Measurements from ENCODE around the gene TMTC1.
"Not testable (repeated sequence)": the region's sequence is repeated elsewhere in the genome, so short reads cannot be mapped to it uniquely, and the experiment has no call there.

TMTC1 gene

GRCh38 chr12:29783773-29784666, at the start of gene TMTC1:
TMTC1 (minus strand) TSS chr12:29783942; CDS start chr12:29783751, 191 bp downstream.
- Histone ChIP-seq H3K36me3 (ENCODE audit: control insufficient read depth in 2 of 2, insufficient read depth in 2 of 2, low read length in 2 of 2) (no peaks in the 10 kb centered on the region), H3K27ac (ENCODE audit: low read length) (peak within 1 kb of the TSS; percentile 85), H3K27me3 (ENCODE audit: control insufficient read depth in 1 of 2, insufficient read depth in 2 of 2, low read length in 2 of 2) (no peaks in the 10 kb centered on the region)

GRCh38 chr12:29831173-29831572, 47.4 kb upstream of the TMTC1 start:
- no peak overlapping the region for H3K4me3 ChIP-seq (ENCODE audit: low read length in 2 of 2)
- no peaks in the 10 kb centered on the region for H3K27me3 ChIP-seq (ENCODE audit: control insufficient read depth in 1 of 2, insufficient read depth in 2 of 2, low read length in 2 of 2)
- H3K4me1 ChIP-seq (ENCODE audit: control insufficient read depth, insufficient read depth, low read length): no peaks in the 10 kb centered on the region
- no peak overlapping the region for H3K9ac ChIP-seq (ENCODE audit: low read length in 2 of 2)
- H3K27ac ChIP-seq (ENCODE audit: low read length): no peak overlapping the region
- H3K36me3 ChIP-seq (ENCODE audit: control insufficient read depth in 2 of 2, insufficient read depth in 2 of 2, low read length in 2 of 2): no peaks in the 10 kb centered on the region
- no peaks in the 10 kb centered on the region for H3K9me3 ChIP-seq (ENCODE audit: control insufficient read depth in 2 of 2, low read length in 2 of 2)

More at GRCh38 chr12:29783773-29784666, at the start of gene TMTC1:
- Histone ChIP-seq H3K9ac (ENCODE audit: low read length in 2 of 2) (peak within 1 kb of the TSS; percentile 73 to 93), H3K4me3 (ENCODE audit: low read length in 2 of 2) (peak within 1 kb of the TSS; percentile 93 to 96), H3K9me3 (ENCODE audit: control insufficient read depth in 2 of 2, low read length in 2 of 2) (no peaks in the 10 kb centered on the region), H3K4me1 (ENCODE audit: control insufficient read depth, insufficient read depth, low read length) (peaks cover 3% of the 10 kb centered on the region)

GRCh38 chr12:29830391-29830790, 46.6 kb upstream of the TMTC1 start:
- no peak overlapping the region for H3K4me3 ChIP-seq (ENCODE audit: low read length in 2 of 2)
- H3K27me3 ChIP-seq (ENCODE audit: control insufficient read depth in 1 of 2, insufficient read depth in 2 of 2, low read length in 2 of 2): no peaks in the 10 kb centered on the region
- no peak overlapping the region for H3K9ac ChIP-seq (ENCODE audit: low read length in 2 of 2)
- no peaks in the 10 kb centered on the region for H3K36me3 ChIP-seq (ENCODE audit: control insufficient read depth in 2 of 2, insufficient read depth in 2 of 2, low read length in 2 of 2)
- H3K27ac ChIP-seq (ENCODE audit: low read length): no peak overlapping the region
- H3K9me3 ChIP-seq (ENCODE audit: control insufficient read depth in 2 of 2, low read length in 2 of 2): no peaks in the 10 kb centered on the region
- no peaks in the 10 kb centered on the region for H3K4me1 ChIP-seq (ENCODE audit: control insufficient read depth, insufficient read depth, low read length)

GRCh38 chr12:29818916-29819623, 35.3 kb upstream of the TMTC1 start:
- no peak overlapping the region for H3K27ac ChIP-seq (ENCODE audit: low read length)
- H3K9me3 ChIP-seq (ENCODE audit: control insufficient read depth in 2 of 2, low read length in 2 of 2): no peaks in the 10 kb centered on the region
- no peaks in the 10 kb centered on the region for H3K36me3 ChIP-seq (ENCODE audit: control insufficient read depth in 2 of 2, insufficient read depth in 2 of 2, low read length in 2 of 2)
- H3K4me1 ChIP-seq (ENCODE audit: control insufficient read depth, insufficient read depth, low read length): no peaks in the 10 kb centered on the region
- no peak overlapping the region for H3K4me3 ChIP-seq (ENCODE audit: low read length in 2 of 2)
- H3K9ac ChIP-seq (ENCODE audit: low read length in 2 of 2): no peak overlapping the region
- no peaks in the 10 kb centered on the region for H3K27me3 ChIP-seq (ENCODE audit: control insufficient read depth in 1 of 2, insufficient read depth in 2 of 2, low read length in 2 of 2)

GRCh38 chr12:29816874-29817725, 33.4 kb upstream of the TMTC1 start:
- no peak overlapping the region for H3K4me3 ChIP-seq (ENCODE audit: low read length in 2 of 2)
- H3K36me3 ChIP-seq (ENCODE audit: control insufficient read depth in 2 of 2, insufficient read depth in 2 of 2, low read length in 2 of 2): no peaks in the 10 kb centered on the region
- no peak overlapping the region for H3K27ac ChIP-seq (ENCODE audit: low read length)

GRCh38 chr12:29809616-29810361, 26.0 kb upstream of the TMTC1 start:
- not testable (repeated sequence) for H3K36me3 ChIP-seq (ENCODE audit: control insufficient read depth in 2 of 2, insufficient read depth in 2 of 2, low read length in 2 of 2); H3K9ac ChIP-seq (ENCODE audit: low read length in 2 of 2); H3K27ac ChIP-seq (ENCODE audit: low read length); H3K27me3 ChIP-seq (ENCODE audit: control insufficient read depth in 1 of 2, insufficient read depth in 2 of 2, low read length in 2 of 2); H3K4me1 ChIP-seq (ENCODE audit: control insufficient read depth, insufficient read depth, low read length); H3K9me3 ChIP-seq (ENCODE audit: control insufficient read depth in 2 of 2, low read length in 2 of 2); H3K4me3 ChIP-seq (ENCODE audit: low read length in 2 of 2)

More at GRCh38 chr12:29816874-29817725, 33.4 kb upstream of the TMTC1 start:
- no peak overlapping the region for H3K9ac ChIP-seq (ENCODE audit: low read length in 2 of 2)
- H3K9me3 ChIP-seq (ENCODE audit: control insufficient read depth in 2 of 2, low read length in 2 of 2): no peaks in the 10 kb centered on the region
- no peaks in the 10 kb centered on the region for H3K4me1 ChIP-seq (ENCODE audit: control insufficient read depth, insufficient read depth, low read length)
- no peaks in the 10 kb centered on the region for H3K27me3 ChIP-seq (ENCODE audit: control insufficient read depth in 1 of 2, insufficient read depth in 2 of 2, low read length in 2 of 2)

GRCh38 chr12:29807129-29807528, 23.4 kb upstream of the TMTC1 start:
- H3K9me3 ChIP-seq (ENCODE audit: control insufficient read depth in 2 of 2, low read length in 2 of 2): no peaks in the 10 kb centered on the region
- H3K4me3 ChIP-seq (ENCODE audit: low read length in 2 of 2): no peak overlapping the region
- H3K27ac ChIP-seq (ENCODE audit: low read length): no peak overlapping the region
- H3K27me3 ChIP-seq (ENCODE audit: control insufficient read depth in 1 of 2, insufficient read depth in 2 of 2, low read length in 2 of 2): no peaks in the 10 kb centered on the region
- H3K4me1 ChIP-seq (ENCODE audit: control insufficient read depth, insufficient read depth, low read length): no peaks in the 10 kb centered on the region
- no peak overlapping the region for H3K9ac ChIP-seq (ENCODE audit: low read length in 2 of 2)
- no peaks in the 10 kb centered on the region for H3K36me3 ChIP-seq (ENCODE audit: control insufficient read depth in 2 of 2, insufficient read depth in 2 of 2, low read length in 2 of 2)

GRCh38 chr12:29804019-29804418, 20.3 kb upstream of the TMTC1 start:
- H3K27me3 ChIP-seq (ENCODE audit: control insufficient read depth in 1 of 2, insufficient read depth in 2 of 2, low read length in 2 of 2): no peaks in the 10 kb centered on the region
- H3K4me3 ChIP-seq (ENCODE audit: low read length in 2 of 2): no peak overlapping the region
- H3K9ac ChIP-seq (ENCODE audit: low read length in 2 of 2): no peak overlapping the region
- H3K27ac ChIP-seq (ENCODE audit: low read length): no peak overlapping the region
- H3K36me3 ChIP-seq (ENCODE audit: control insufficient read depth in 2 of 2, insufficient read depth in 2 of 2, low read length in 2 of 2): no peaks in the 10 kb centered on the region
- no peaks in the 10 kb centered on the region for H3K9me3 ChIP-seq (ENCODE audit: control insufficient read depth in 2 of 2, low read length in 2 of 2)
- no peaks in the 10 kb centered on the region for H3K4me1 ChIP-seq (ENCODE audit: control insufficient read depth, insufficient read depth, low read length)

- no peak overlapping the region for H3K4me3 ChIP-seq (ENCODE audit: low read length in 2 of 2)
- H3K9me3 ChIP-seq (ENCODE audit: control insufficient read depth in 2 of 2, low read length in 2 of 2): no peaks in the 10 kb centered on the region
- no peak overlapping the region for H3K27ac ChIP-seq (ENCODE audit: low read length)
- no peaks in the 10 kb centered on the region for H3K27me3 ChIP-seq (ENCODE audit: control insufficient read depth in 1 of 2, insufficient read depth in 2 of 2, low read length in 2 of 2)
- no peaks in the 10 kb centered on the region for H3K4me1 ChIP-seq (ENCODE audit: control insufficient read depth, insufficient read depth, low read length)
- H3K9ac ChIP-seq (ENCODE audit: low read length in 2 of 2): no peak overlapping the region
- H3K36me3 ChIP-seq (ENCODE audit: control insufficient read depth in 2 of 2, insufficient read depth in 2 of 2, low read length in 2 of 2): no peaks in the 10 kb centered on the region
Measured at GRCh38 chr12:29799591-29799990, 15.8 kb upstream of the TMTC1 start.
